Neural progenitor cell (in vitro differentiated cells): ENCODE data around the gene KRAS.

Experiments
- CTCF ChIP-seq: fragments of 200-600 bp; sonication (generic); IDR thresholded peaks from 2 replicates; pipeline ENCODE4 v1.5.1; 2017; ENCODE audit warnings: antibody characterized with exemption, mild to moderate bottlenecking
- EZH2phosphoT487 ChIP-seq: fragments of 200-600 bp; sonication (generic); IDR thresholded peaks from 2 replicates; pipeline ENCODE4 v1.6.1; 2017; ENCODE audit warnings: antibody characterized with exemption

- no peak for TF ChIP-seq CTCF
- no peak for TF ChIP-seq EZH2phosphoT487
These were observed 5.3 kb upstream of the KRAS start for GRCh38 chr12:25256005-25256404.
